ENCODE measurements around the gene YJEFN3.

DNA sequence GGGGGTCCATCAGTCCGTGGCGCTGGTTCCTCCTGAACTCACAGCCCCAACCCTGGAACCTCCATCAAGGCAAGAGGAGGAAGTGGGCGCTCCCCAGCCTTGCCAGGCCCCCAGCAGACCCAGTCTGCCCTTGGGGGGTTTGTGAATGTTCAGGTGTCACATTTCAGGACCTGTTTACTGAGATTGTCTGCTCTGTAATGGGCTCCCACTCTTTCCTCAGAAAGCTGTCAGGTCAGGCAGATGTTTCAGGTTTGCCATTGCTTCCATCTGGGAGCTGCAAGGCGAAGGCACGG, 42.8 kb upstream of the YJEFN3 start:
- no peak for TF ChIP-seq POLR2AphosphoS5 (IDR thresholded peaks at IDR 0.05)
- no peak for TF ChIP-seq POLR2A (IDR thresholded peaks at IDR 0.05)
